ENCODE measurements around the gene HS3ST1.

- no peak for TF ChIP-seq TAF1 (IDR thresholded peaks at IDR 0.05; ENCODE audit: borderline replicate concordance, low read depth, low read length)
- TF ChIP-seq POLR2A (IDR thresholded peaks at IDR 0.05; ENCODE audit: low read depth, low read length) = no peak
- no peak for TF ChIP-seq POLR2AphosphoS5 (IDR thresholded peaks at IDR 0.05; ENCODE audit: low read depth, low read length)
These were observed 4.7 kb downstream of the HS3ST1 start for GRCh38 chr4:11424000-11424399.
